ENCODE measurements around the gene DSP. TPM values are rescaled to one million over a fixed set of nuclear protein-coding genes. Genes with fewer than 3 reads are reported as not detected.

The DSP gene
- total RNA-seq, result 123 and 156 TPM in 2 replicates
- 73.7 and 78.1 TPM in 2 replicates for polyA plus RNA-seq

GRCh38 chr6:7541175-7542064 lies at the start of gene DSP:
Gene DSP, plus strand, starts transcription at chr6:7541671. Its CDS starts 245 bp downstream, at chr6:7541916.
- peak; percentile 93 for DNase-seq (ENCODE audit: low spot score)
- 2% methylated on average over 67 of the region's 105 CpGs for WGBS (ENCODE audit: low lambda C conversion rate, missing lambda C conversion rate)
- H2AFZ ChIP-seq, result peak within 1 kb of the TSS; percentile 51
- peak within 1 kb of the TSS; percentile 84 for H3K4me3 ChIP-seq
- H3K9me2 ChIP-seq (replicated peaks; ENCODE audit: insufficient read depth), result no peaks in the 10 kb centered on the region
- TF ChIP-seq CTCF (IDR thresholded peaks at IDR 0.05; ENCODE audit: poor library complexity) (no peak), EZH2 (IDR thresholded peaks at IDR 0.05; ENCODE audit: borderline replicate concordance) (no peak), EZH2phosphoT487 (IDR thresholded peaks at IDR 0.05; ENCODE audit: low read depth, severe bottlenecking, unreplicated experiment) (no peak)
- no peaks in the 10 kb centered on the region for H3K9me3 ChIP-seq (ENCODE audit: low read depth)
- no peaks in the 10 kb centered on the region for H3K36me3 ChIP-seq (replicated peaks; ENCODE audit: insufficient read depth, low read depth)
- H3K4me2 ChIP-seq, result peak within 1 kb of the TSS; percentile 75
- peaks cover 41% of the 10 kb centered on the region for H3K79me2 ChIP-seq
- peaks cover 18% of the 10 kb centered on the region for H3K4me1 ChIP-seq (ENCODE audit: insufficient read depth)
- peak within 1 kb of the TSS; percentile 98 for H3K27ac ChIP-seq
- H4K20me1 ChIP-seq (ENCODE audit: insufficient read depth, poor library complexity, severe bottlenecking), result no peaks in the 10 kb centered on the region
- H3K27me3 ChIP-seq, result no peaks in the 10 kb centered on the region

- H4K20me1 ChIP-seq (ENCODE audit: insufficient read depth, poor library complexity, severe bottlenecking), result no peaks in the 10 kb centered on the region
- no peaks in the 10 kb centered on the region for H3K9me3 ChIP-seq (ENCODE audit: low read depth)
- no peak overlapping the region for H2AFZ ChIP-seq
- no peak for DNase-seq (ENCODE audit: low spot score)
- H3K4me1 ChIP-seq (ENCODE audit: insufficient read depth), result no peaks in the 10 kb centered on the region
- H3K4me3 ChIP-seq, result no peak overlapping the region
- TF ChIP-seq CTCF (IDR thresholded peaks at IDR 0.05; ENCODE audit: poor library complexity) (no peak), EZH2phosphoT487 (IDR thresholded peaks at IDR 0.05; ENCODE audit: low read depth, severe bottlenecking, unreplicated experiment) (no peak), EZH2 (IDR thresholded peaks at IDR 0.05; ENCODE audit: borderline replicate concordance) (no peak)
- H3K9me2 ChIP-seq (replicated peaks; ENCODE audit: insufficient read depth), result no peaks in the 10 kb centered on the region
- 88% methylated on average over 2 of the region's 2 CpGs for WGBS (ENCODE audit: low lambda C conversion rate, missing lambda C conversion rate)
- no peak overlapping the region for H3K27ac ChIP-seq
- H3K79me2 ChIP-seq, result no peaks in the 10 kb centered on the region
- no peak overlapping the region for H3K4me2 ChIP-seq
- no peaks in the 10 kb centered on the region for H3K27me3 ChIP-seq
- no peaks in the 10 kb centered on the region for H3K36me3 ChIP-seq (replicated peaks; ENCODE audit: insufficient read depth, low read depth)
Observed at GRCh38 chr6:7493866-7494265, 47.6 kb upstream of the DSP start.

- H3K36me3 ChIP-seq (replicated peaks; ENCODE audit: insufficient read depth, low read depth), result no peaks in the 10 kb centered on the region
- no peak overlapping the region for H2AFZ ChIP-seq
- H3K9me2 ChIP-seq (replicated peaks; ENCODE audit: insufficient read depth), result no peaks in the 10 kb centered on the region
- no peaks in the 10 kb centered on the region for H3K9me3 ChIP-seq (ENCODE audit: low read depth)
- no peak for DNase-seq (ENCODE audit: low spot score)
- H3K4me3 ChIP-seq, result no peak overlapping the region
- no peaks in the 10 kb centered on the region for H3K79me2 ChIP-seq
- H3K4me2 ChIP-seq, result no peak overlapping the region
- TF ChIP-seq EZH2phosphoT487 (IDR thresholded peaks at IDR 0.05; ENCODE audit: low read depth, severe bottlenecking, unreplicated experiment), result no peak
- TF ChIP-seq EZH2 (IDR thresholded peaks at IDR 0.05; ENCODE audit: borderline replicate concordance), result no peak
- TF ChIP-seq CTCF (IDR thresholded peaks at IDR 0.05; ENCODE audit: poor library complexity), result no peak
- no peaks in the 10 kb centered on the region for H3K27me3 ChIP-seq
- no peak overlapping the region for H3K27ac ChIP-seq
- no peaks in the 10 kb centered on the region for H4K20me1 ChIP-seq (ENCODE audit: insufficient read depth, poor library complexity, severe bottlenecking)
- no peaks in the 10 kb centered on the region for H3K4me1 ChIP-seq (ENCODE audit: insufficient read depth)
- 91% methylated on average over 7 of the region's 7 CpGs for WGBS (ENCODE audit: low lambda C conversion rate, missing lambda C conversion rate)
Observed at GRCh38 chr6:7494638-7495037, 46.8 kb upstream of the DSP start.

Data from hepatocyte (in vitro differentiated cells).